NCI-H345 (cell line): ENCODE measurements around the gene SURF6.

ENCODE experiments used
- DNase-seq: peaks from one replicate; lab custom pipeline; 2025; lab: John Stamatoyannopoulos, UW

SURF6 gene

GRCh38 chr9:133285252-133285775 is 50.7 kb downstream of the SURF6 start:
- no peak for DNase-seq

GRCh38 chr9:133284362-133284761 is 51.6 kb downstream of the SURF6 start:
- DNase-seq = no peak

- peak; percentile 23 for DNase-seq
Measured at GRCh38 chr9:133283255-133284032, 52.5 kb downstream of the SURF6 start.

- no peak for DNase-seq
Measured at GRCh38 chr9:133282464-133283238, 53.3 kb downstream of the SURF6 start.

- DNase-seq = no peak
Measured at GRCh38 chr9:133280392-133280791, 55.6 kb downstream of the SURF6 start.
